ENCODE data around the gene SGK1. TPM values are rescaled to one million over a fixed set of nuclear protein-coding genes. Genes with fewer than 3 reads are reported as not detected.

The SGK1 gene
- total and polyA plus RNA-seq, 2 donors (not counting 1 experiment from before 2014, with no cell fraction given) = 37.3 to 57.8 TPM

DNA sequence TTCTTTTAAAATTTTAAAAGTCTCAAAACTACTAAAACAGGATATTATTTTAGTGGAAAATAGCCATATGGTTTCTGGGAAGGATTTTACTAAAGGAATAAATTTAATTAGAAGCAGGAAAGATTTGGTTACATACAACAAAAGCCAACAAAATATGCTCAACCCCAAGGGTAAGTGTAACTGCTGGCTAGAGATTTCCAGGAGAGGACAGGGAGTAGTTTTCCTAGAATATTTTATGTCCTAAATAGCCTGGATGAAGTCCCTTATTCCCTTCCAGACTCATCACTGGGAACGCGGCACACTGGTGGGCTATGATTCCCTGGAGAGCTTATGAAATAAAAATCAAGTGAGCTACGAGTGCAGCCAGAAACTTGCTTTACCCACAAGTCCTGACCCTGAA, 66.6 kb downstream of the SGK1 start:
- H3K4me3 Mint-ChIP-seq = no peak overlapping the region
- no peaks in the 10 kb centered on the region for H3K27me3 ChIP-seq (replicated peaks in 1 of 4; ENCODE audit: control extremely low read depth in 1 of 4, control insufficient read depth in 3 of 4, insufficient read depth in 4 of 4, low read length in 3 of 4)
- no peaks in the 10 kb centered on the region for H4K20me1 ChIP-seq (ENCODE audit: control insufficient read depth, insufficient read depth, low read length, poor library complexity, severe bottlenecking)
- peaks cover 36% of the 10 kb centered on the region in 2 donors for H3K4me1 ChIP-seq (ENCODE audit: control insufficient read depth in 2 of 2, insufficient read depth in 2 of 2, low read length in 2 of 2)
- no peaks in the 10 kb centered on the region for H3K79me2 ChIP-seq (ENCODE audit: control insufficient read depth, insufficient read depth, low read length)
- POLR2A ChIA-PET = no interaction called here
- no peak overlapping the region for H3K9ac ChIP-seq (ENCODE audit: low read length)
- ATAC-seq (ENCODE audit: low read depth) (no peak), DNase-seq (no peak)
- no peak overlapping the region for H2AFZ ChIP-seq (ENCODE audit: insufficient read depth, low read depth, low read length, poor library complexity, severe bottlenecking)
- CTCF ChIA-PET = no interaction called here
- no peaks in the 10 kb centered on the region for H3K9me3 Mint-ChIP-seq (ENCODE audit: insufficient read depth)
- no peak overlapping the region for H3K27ac ChIP-seq (ENCODE audit: low read length in 2 of 2)
- H3K9me3 ChIP-seq (ENCODE audit: control extremely low read depth in 1 of 3, control insufficient read depth in 2 of 3, insufficient read depth in 1 of 3, low read length in 2 of 3) = no peaks in the 10 kb centered on the region
- intact Hi-C loops (cut with micrococcal nuclease) = no loop called here
- peaks cover 31% of the 10 kb centered on the region for H3K4me1 Mint-ChIP-seq
- no peak overlapping the region for H3K27ac Mint-ChIP-seq
- no peaks in the 10 kb centered on the region for H3K27me3 Mint-ChIP-seq
- no CpG with 5 or more reads among the region's 3 CpGs for WGBS (ENCODE audit: insufficient coverage)
- no peak overlapping the region for H3K4me3 ChIP-seq (ENCODE audit: control extremely low read depth in 1 of 5, extremely low read depth in 1 of 5, insufficient read depth in 1 of 5, low read depth in 2 of 5, low read length in 4 of 5)
- no peak overlapping the region for H3K4me2 ChIP-seq (replicated peaks; ENCODE audit: low read depth, low read length, poor library complexity, severe bottlenecking)
- no peaks in the 10 kb centered on the region for H3K36me3 ChIP-seq (replicated peaks in 1 of 2; ENCODE audit: control extremely low read depth in 1 of 2, control insufficient read depth in 1 of 2, extremely low read depth in 1 of 2, insufficient read depth in 2 of 2, low read length in 1 of 2)
- TF ChIP-seq EZH2 (IDR thresholded peaks at IDR 0.05; ENCODE audit: borderline replicate concordance, insufficient read depth, low read depth, low read length, poor library complexity, severe bottlenecking) = no peak
- TF ChIP-seq, protein P1, sequence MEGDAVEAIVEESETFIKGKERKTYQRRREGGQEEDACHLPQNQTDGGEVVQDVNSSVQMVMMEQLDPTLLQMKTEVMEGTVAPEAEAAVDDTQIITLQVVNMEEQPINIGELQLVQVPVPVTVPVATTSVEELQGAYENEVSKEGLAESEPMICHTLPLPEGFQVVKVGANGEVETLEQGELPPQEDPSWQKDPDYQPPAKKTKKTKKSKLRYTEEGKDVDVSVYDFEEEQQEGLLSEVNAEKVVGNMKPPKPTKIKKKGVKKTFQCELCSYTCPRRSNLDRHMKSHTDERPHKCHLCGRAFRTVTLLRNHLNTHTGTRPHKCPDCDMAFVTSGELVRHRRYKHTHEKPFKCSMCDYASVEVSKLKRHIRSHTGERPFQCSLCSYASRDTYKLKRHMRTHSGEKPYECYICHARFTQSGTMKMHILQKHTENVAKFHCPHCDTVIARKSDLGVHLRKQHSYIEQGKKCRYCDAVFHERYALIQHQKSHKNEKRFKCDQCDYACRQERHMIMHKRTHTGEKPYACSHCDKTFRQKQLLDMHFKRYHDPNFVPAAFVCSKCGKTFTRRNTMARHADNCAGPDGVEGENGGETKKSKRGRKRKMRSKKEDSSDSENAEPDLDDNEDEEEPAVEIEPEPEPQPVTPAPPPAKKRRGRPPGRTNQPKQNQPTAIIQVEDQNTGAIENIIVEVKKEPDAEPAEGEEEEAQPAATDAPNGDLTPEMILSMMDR (IDR thresholded peaks at IDR 0.05) = no peak

- H3K4me3 Mint-ChIP-seq = no peak overlapping the region
- intact Hi-C loops (cut with micrococcal nuclease) = no loop called here
- H4K20me1 ChIP-seq (ENCODE audit: control insufficient read depth, insufficient read depth, low read length, poor library complexity, severe bottlenecking) = no peaks in the 10 kb centered on the region
- no peaks in the 10 kb centered on the region for H3K9me3 Mint-ChIP-seq (ENCODE audit: insufficient read depth)
- no peaks in the 10 kb centered on the region for H3K27me3 ChIP-seq (replicated peaks in 1 of 4; ENCODE audit: control extremely low read depth in 1 of 4, control insufficient read depth in 3 of 4, insufficient read depth in 4 of 4, low read length in 3 of 4)
- ATAC-seq (ENCODE audit: low read depth) (no peak), DNase-seq (no peak)
- no peak overlapping the region for H3K27ac Mint-ChIP-seq
- ChIA-PET POLR2A (interaction anchor here (0.6 kb wide), 2 partner anchors 48 to 213 kb away, joined by 5 to 9 read pairs; no protein-coding TSS in a partner anchor), CTCF (interaction anchor here (0.6 to 0.7 kb wide), 2 partner anchors 10 to 11 kb away, joined by 3 to 4 read pairs; no protein-coding TSS in a partner anchor)
- H3K4me1 Mint-ChIP-seq = peaks cover 33% of the 10 kb centered on the region
- H3K27me3 Mint-ChIP-seq = no peaks in the 10 kb centered on the region
- no peak overlapping the region for H3K4me3 ChIP-seq (ENCODE audit: control extremely low read depth in 1 of 5, extremely low read depth in 1 of 5, insufficient read depth in 1 of 5, low read depth in 2 of 5, low read length in 4 of 5)
- peaks cover 42% of the 10 kb centered on the region in 2 donors for H3K4me1 ChIP-seq (ENCODE audit: control insufficient read depth in 2 of 2, insufficient read depth in 2 of 2, low read length in 2 of 2)
- H3K27ac ChIP-seq (ENCODE audit: low read length in 2 of 2) = no peak overlapping the region
- no peak overlapping the region for H3K4me2 ChIP-seq (replicated peaks; ENCODE audit: low read depth, low read length, poor library complexity, severe bottlenecking)
- no peak overlapping the region for H3K9ac ChIP-seq (ENCODE audit: low read length)
- 100% methylated on average over 2 of the region's 2 CpGs for WGBS (ENCODE audit: insufficient coverage)
- H3K36me3 ChIP-seq (replicated peaks in 1 of 2; ENCODE audit: control extremely low read depth in 1 of 2, control insufficient read depth in 1 of 2, extremely low read depth in 1 of 2, insufficient read depth in 2 of 2, low read length in 1 of 2) = no peaks in the 10 kb centered on the region
- H3K9me3 ChIP-seq (ENCODE audit: control extremely low read depth in 1 of 3, control insufficient read depth in 2 of 3, insufficient read depth in 1 of 3, low read length in 2 of 3) = no peaks in the 10 kb centered on the region
- TF ChIP-seq, protein P1 (IDR thresholded peaks at IDR 0.05) = no peak
- TF ChIP-seq EZH2 (IDR thresholded peaks at IDR 0.05; ENCODE audit: borderline replicate concordance, insufficient read depth, low read depth, low read length, poor library complexity, severe bottlenecking) = no peak
- H2AFZ ChIP-seq (ENCODE audit: insufficient read depth, low read depth, low read length, poor library complexity, severe bottlenecking) = no peak overlapping the region
- no peaks in the 10 kb centered on the region for H3K79me2 ChIP-seq (ENCODE audit: control insufficient read depth, insufficient read depth, low read length)
Measured at GRCh38 chr6:134250776-134251175, 67.1 kb downstream of the SGK1 start.
